Type B pancreatic cell (in vitro differentiated cells): Measurements from ENCODE around the gene PARS2. TPM values are rescaled to one million over a fixed set of nuclear protein-coding genes. Genes with fewer than 3 reads are reported as not detected.

Experiments
- DNase-seq: peaks from one replicate; pipeline ENCODE4 v3.0.0; 2021; ENCODE audit warnings: mixed read lengths; ENCODE audit not compliant: unreplicated experiment; ENCODE audit errors: extremely low spot score
- H3K27ac Mint-ChIP-seq: 2 replicates; pipeline ENCODE4 v1.8.0; 2021; ENCODE audit warnings: mild to moderate bottlenecking, mixed read lengths
- H3K27me3 Mint-ChIP-seq: 2 replicates; pipeline ENCODE4 v1.8.0; 2021; ENCODE audit warnings: mixed read lengths
- H3K36me3 Mint-ChIP-seq: 2 replicates; pipeline ENCODE4 v1.8.0; 2021; ENCODE audit warnings: mixed read lengths
- H3K4me1 Mint-ChIP-seq: one replicate; pipeline ENCODE4 v1.8.0; 2021; ENCODE audit warnings: mixed read lengths; ENCODE audit not compliant: unreplicated experiment
- H3K4me3 Mint-ChIP-seq: 2 replicates; pipeline ENCODE4 v1.8.0; 2021; ENCODE audit warnings: mild to moderate bottlenecking, mixed read lengths
- H3K9me3 Mint-ChIP-seq: 2 replicates; pipeline ENCODE4 v1.8.0; 2021; ENCODE audit warnings: mixed read lengths
- total RNA-seq: library from RNA; stranded (reverse); gene quantifications from 2 replicates; pipeline ENCODE4 v1.2.1, GENCODE V29; 2021; ENCODE audit warnings: low replicate concordance
- TF ChIP-seq, protein P1 (sequence below): fragments of 200-600 bp; sonication (generic); conservative IDR thresholded peaks from 2 replicates; pipeline ENCODE4 v1.5.0; 2021; ENCODE audit warnings: antibody characterized with exemption, mild to moderate bottlenecking

PARS2 gene
- total RNA-seq, 1 donor from 2014 or later, result 9.5 TPM

- TF ChIP-seq, protein P1, sequence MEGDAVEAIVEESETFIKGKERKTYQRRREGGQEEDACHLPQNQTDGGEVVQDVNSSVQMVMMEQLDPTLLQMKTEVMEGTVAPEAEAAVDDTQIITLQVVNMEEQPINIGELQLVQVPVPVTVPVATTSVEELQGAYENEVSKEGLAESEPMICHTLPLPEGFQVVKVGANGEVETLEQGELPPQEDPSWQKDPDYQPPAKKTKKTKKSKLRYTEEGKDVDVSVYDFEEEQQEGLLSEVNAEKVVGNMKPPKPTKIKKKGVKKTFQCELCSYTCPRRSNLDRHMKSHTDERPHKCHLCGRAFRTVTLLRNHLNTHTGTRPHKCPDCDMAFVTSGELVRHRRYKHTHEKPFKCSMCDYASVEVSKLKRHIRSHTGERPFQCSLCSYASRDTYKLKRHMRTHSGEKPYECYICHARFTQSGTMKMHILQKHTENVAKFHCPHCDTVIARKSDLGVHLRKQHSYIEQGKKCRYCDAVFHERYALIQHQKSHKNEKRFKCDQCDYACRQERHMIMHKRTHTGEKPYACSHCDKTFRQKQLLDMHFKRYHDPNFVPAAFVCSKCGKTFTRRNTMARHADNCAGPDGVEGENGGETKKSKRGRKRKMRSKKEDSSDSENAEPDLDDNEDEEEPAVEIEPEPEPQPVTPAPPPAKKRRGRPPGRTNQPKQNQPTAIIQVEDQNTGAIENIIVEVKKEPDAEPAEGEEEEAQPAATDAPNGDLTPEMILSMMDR, result no peak
- Mint-ChIP-seq H3K4me1 (peaks cover 16% of the 10 kb centered on the region), H3K9me3 (no peaks in the 10 kb centered on the region), H3K4me3 (no peak overlapping the region), H3K27me3 (peaks cover 11% of the 10 kb centered on the region), H3K36me3 (no peaks in the 10 kb centered on the region), H3K27ac (peak overlapping the region; percentile 59)
- DNase-seq, result no peak
Measured at GRCh38 chr1:54796902-54797301, 32.6 kb upstream of the PARS2 start.

- TF ChIP-seq, protein P1, result no peak
- Mint-ChIP-seq H3K9me3 (no peaks in the 10 kb centered on the region), H3K4me3 (peak overlapping the region; percentile 3), H3K36me3 (no peaks in the 10 kb centered on the region), H3K27ac (peak overlapping the region; percentile 97), H3K4me1 (peaks cover 16% of the 10 kb centered on the region), H3K27me3 (peaks cover 6% of the 10 kb centered on the region)
- no peak for DNase-seq
Measured at GRCh38 chr1:54795841-54796468, 31.6 kb upstream of the PARS2 start.

- TF ChIP-seq, protein P1, result no peak
- Mint-ChIP-seq H3K36me3 (no peaks in the 10 kb centered on the region), H3K4me3 (no peak overlapping the region), H3K27ac (peak overlapping the region; percentile 97), H3K27me3 (peaks cover 6% of the 10 kb centered on the region), H3K4me1 (peaks cover 16% of the 10 kb centered on the region), H3K9me3 (no peaks in the 10 kb centered on the region)
- DNase-seq, result no peak
Measured at GRCh38 chr1:54795356-54795665, 31.0 kb upstream of the PARS2 start.

DNA sequence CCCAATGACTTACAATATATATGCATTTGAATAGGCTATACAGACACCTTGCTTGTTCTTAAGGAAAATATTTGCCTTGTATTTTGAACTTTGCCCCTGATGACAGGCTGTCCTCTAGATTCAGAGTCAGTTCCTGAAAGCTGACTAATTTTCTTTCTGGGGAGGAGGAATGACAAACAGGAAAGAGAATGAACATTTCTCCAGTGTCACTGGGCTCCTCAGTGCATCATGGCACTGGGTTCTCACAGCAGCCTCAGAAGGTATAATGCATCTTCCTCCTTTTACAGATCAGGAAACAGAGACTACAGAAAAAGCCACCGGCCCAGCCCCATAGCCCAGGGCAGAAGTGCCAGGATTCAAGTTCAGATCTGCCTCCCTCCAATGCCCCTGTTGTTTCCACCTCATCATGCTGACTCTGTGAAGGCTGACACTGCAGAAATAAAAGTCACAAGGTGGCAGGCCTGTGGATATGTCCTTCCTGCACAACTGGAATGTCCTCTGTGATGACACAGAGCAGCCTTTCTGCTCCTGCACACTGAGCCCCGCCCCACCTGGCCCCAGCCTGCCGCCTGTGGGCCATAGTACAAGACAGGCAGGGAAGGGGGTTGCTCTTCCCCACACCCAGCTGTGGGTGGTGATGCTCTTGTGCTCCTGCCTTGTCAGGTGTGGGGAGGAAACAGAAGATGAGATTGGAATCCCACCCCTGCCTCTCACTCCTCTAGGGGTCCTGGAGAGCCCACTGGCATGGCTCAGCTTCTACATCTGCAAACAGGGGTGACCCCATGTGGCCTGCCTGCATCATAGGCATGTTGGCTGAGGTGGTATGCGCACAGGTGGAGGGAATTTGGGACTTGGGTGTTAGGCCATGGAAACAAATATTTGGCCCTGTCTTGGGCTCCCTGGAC, 30.4 kb upstream of the PARS2 start:
- no peak for DNase-seq
- Mint-ChIP-seq H3K4me3 (peak overlapping the region; percentile 59), H3K4me1 (peaks cover 12% of the 10 kb centered on the region), H3K27ac (peak overlapping the region; percentile 97), H3K9me3 (no peaks in the 10 kb centered on the region), H3K36me3 (no peaks in the 10 kb centered on the region), H3K27me3 (peaks cover under 1% of the 10 kb centered on the region)
- TF ChIP-seq, protein P1, result no peak

GRCh38 chr1:54792686-54793282, 28.5 kb upstream of the PARS2 start:
- no peaks in the 10 kb centered on the region for H3K36me3 Mint-ChIP-seq
- no peaks in the 10 kb centered on the region for H3K27me3 Mint-ChIP-seq
- peaks cover 23% of the 10 kb centered on the region for H3K4me1 Mint-ChIP-seq
- H3K9me3 Mint-ChIP-seq, result no peaks in the 10 kb centered on the region
- no peak overlapping the region for H3K4me3 Mint-ChIP-seq
- peak overlapping the region; percentile 26 for H3K27ac Mint-ChIP-seq
- TF ChIP-seq, protein P1, result no peak
- no peak for DNase-seq
